ENCODE measurements around the gene PGK1.

Gene PGK1

GRCh38 chrX:78102091-78102490 is 2.0 kb upstream of the PGK1 start:
- TF ChIP-seq EZH2phosphoT487 (conservative IDR thresholded peaks at IDR 0.05; ENCODE audit: low read length) (no peak), CTCF (IDR thresholded peaks at IDR 0.05; ENCODE audit: insufficient read depth, low read length, poor library complexity, severe bottlenecking) (no peak)
- Histone ChIP-seq H3K27me3 (ENCODE audit: low read length) (no peaks in the 10 kb centered on the region), H3K4me2 (ENCODE audit: low read depth, low read length, poor library complexity, severe bottlenecking) (no peak overlapping the region), H2AFZ (ENCODE audit: low read depth, low read length, severe bottlenecking) (no peak overlapping the region), H3K79me2 (ENCODE audit: insufficient read depth, low read length) (peaks cover 30% of the 10 kb centered on the region), H3K36me3 (ENCODE audit: low read length) (peaks cover 6% of the 10 kb centered on the region; the same call in 1 of the 2 replicates), H3K9me3 (ENCODE audit: insufficient read depth, low read length) (no peaks in the 10 kb centered on the region), H3K9ac (ENCODE audit: low read length) (no peak overlapping the region), H3K4me3 (ENCODE audit: insufficient read depth, low read length, poor library complexity, severe bottlenecking) (no peak overlapping the region), H3K27ac (ENCODE audit: low read depth, low read length) (no peak overlapping the region), H3K9me2 (replicated peaks; ENCODE audit: insufficient read depth, low read length) (no peaks in the 10 kb centered on the region), H4K20me1 (ENCODE audit: low read depth, low read length) (peaks cover 21% of the 10 kb centered on the region), H3F3A (ENCODE audit: insufficient read depth) (no peaks in the 10 kb centered on the region)

- no peaks in the 10 kb centered on the region for H3K27me3 ChIP-seq (ENCODE audit: low read length)
- H3K9me3 ChIP-seq (ENCODE audit: insufficient read depth, low read length) = no peaks in the 10 kb centered on the region
- TF ChIP-seq CTCF (IDR thresholded peaks at IDR 0.05; ENCODE audit: insufficient read depth, low read length, poor library complexity, severe bottlenecking) (no peak), EZH2phosphoT487 (conservative IDR thresholded peaks at IDR 0.05; ENCODE audit: low read length) (no peak)
- H3K36me3 ChIP-seq (ENCODE audit: low read length) = peaks cover 11% of the 10 kb centered on the region; the same call in 1 of the 2 replicates
- peaks cover 27% of the 10 kb centered on the region for H4K20me1 ChIP-seq (ENCODE audit: low read depth, low read length)
- H3K4me3 ChIP-seq (ENCODE audit: insufficient read depth, low read length, poor library complexity, severe bottlenecking) = peak overlapping the region; percentile 62
- H2AFZ ChIP-seq (ENCODE audit: low read depth, low read length, severe bottlenecking) = peak overlapping the region; percentile 64
- H3K79me2 ChIP-seq (ENCODE audit: insufficient read depth, low read length) = peaks cover 41% of the 10 kb centered on the region
- H3F3A ChIP-seq (ENCODE audit: insufficient read depth) = no peaks in the 10 kb centered on the region
- H3K9ac ChIP-seq (ENCODE audit: low read length) = peak overlapping the region; percentile 62
- H3K9me2 ChIP-seq (replicated peaks; ENCODE audit: insufficient read depth, low read length) = no peaks in the 10 kb centered on the region
- peak overlapping the region; percentile 94 for H3K4me2 ChIP-seq (ENCODE audit: low read depth, low read length, poor library complexity, severe bottlenecking)
- peak overlapping the region; percentile 76 for H3K27ac ChIP-seq (ENCODE audit: low read depth, low read length)
These were observed 936 bp upstream of the PGK1 start for GRCh38 chrX:78103001-78103622.

GRCh38 chrX:78104447-78105176 is 564 bp downstream of the PGK1 start:
- Histone ChIP-seq H3K9me2 (replicated peaks; ENCODE audit: insufficient read depth, low read length) (no peaks in the 10 kb centered on the region), H2AFZ (ENCODE audit: low read depth, low read length, severe bottlenecking) (no peak overlapping the region), H3F3A (ENCODE audit: insufficient read depth) (no peaks in the 10 kb centered on the region), H3K9me3 (ENCODE audit: insufficient read depth, low read length) (no peaks in the 10 kb centered on the region), H3K27me3 (ENCODE audit: low read length) (no peaks in the 10 kb centered on the region), H3K4me3 (ENCODE audit: insufficient read depth, low read length, poor library complexity, severe bottlenecking) (peak overlapping the region; percentile 98), H3K36me3 (ENCODE audit: low read length) (peaks cover 13% of the 10 kb centered on the region; the same call in 1 of the 2 replicates), H3K27ac (ENCODE audit: low read depth, low read length) (peak overlapping the region; percentile 76), H4K20me1 (ENCODE audit: low read depth, low read length) (peaks cover 40% of the 10 kb centered on the region), H3K79me2 (ENCODE audit: insufficient read depth, low read length) (peaks cover 56% of the 10 kb centered on the region), H3K9ac (ENCODE audit: low read length) (peak overlapping the region; percentile 97), H3K4me2 (ENCODE audit: low read depth, low read length, poor library complexity, severe bottlenecking) (peak overlapping the region; percentile 72)
- TF ChIP-seq EZH2phosphoT487 (conservative IDR thresholded peaks at IDR 0.05; ENCODE audit: low read length) = no peak
- no peak for TF ChIP-seq CTCF (IDR thresholded peaks at IDR 0.05; ENCODE audit: insufficient read depth, low read length, poor library complexity, severe bottlenecking)

Data from SU-DHL-6 (cell line).